Measurements from ENCODE around the gene TRAM2.

TRAM2 gene

DNA sequence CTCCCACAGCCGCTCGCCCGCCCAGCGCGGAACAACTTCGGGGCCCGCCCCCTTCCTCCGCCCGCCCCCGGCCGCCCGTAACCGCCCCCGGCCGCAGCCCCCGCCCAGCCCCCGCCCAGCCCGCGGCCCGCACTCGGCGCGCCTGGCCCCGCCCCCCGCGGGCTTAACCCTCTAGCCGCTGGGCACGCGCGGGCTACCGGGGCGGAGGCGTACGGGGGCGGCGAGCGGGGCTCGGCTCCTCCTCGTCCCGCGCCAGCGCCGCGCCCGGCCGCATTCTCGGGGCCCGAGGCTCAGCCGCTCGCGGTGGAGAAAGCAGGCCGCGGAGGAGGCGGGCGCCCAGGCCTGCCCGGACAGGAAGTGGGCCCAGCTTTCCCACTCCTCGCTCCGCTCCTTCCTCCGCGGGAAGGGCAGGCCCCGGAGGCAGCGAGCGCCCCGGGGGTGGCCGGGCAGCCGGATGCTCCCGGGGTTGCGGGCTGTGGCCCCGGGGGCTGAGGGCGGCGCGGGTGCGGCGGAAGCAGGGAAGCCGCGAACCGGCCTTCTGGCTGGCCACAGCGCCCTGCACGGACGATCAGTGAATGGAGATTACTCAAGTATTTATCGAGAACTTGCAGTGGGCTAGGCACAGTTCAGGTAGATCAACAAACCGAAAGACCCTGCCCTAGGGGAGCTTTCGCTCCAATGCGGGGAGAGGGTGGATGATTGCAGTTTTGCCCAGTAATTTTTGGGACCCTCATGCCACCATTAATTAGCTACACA, at the start of gene TRAM2:
Gene TRAM2, minus strand, starts transcription at position 39 of the 756 bp plus-strand sequence. CDS start 145 bp downstream, outside the sequence.
- DNase-seq (ENCODE audit: low read depth), result peak; percentile 72

- DNase-seq (ENCODE audit: low read depth), result no peak
Observed at GRCh38 chr6:52622810-52623209, 46.0 kb upstream of the TRAM2 start.

DNA sequence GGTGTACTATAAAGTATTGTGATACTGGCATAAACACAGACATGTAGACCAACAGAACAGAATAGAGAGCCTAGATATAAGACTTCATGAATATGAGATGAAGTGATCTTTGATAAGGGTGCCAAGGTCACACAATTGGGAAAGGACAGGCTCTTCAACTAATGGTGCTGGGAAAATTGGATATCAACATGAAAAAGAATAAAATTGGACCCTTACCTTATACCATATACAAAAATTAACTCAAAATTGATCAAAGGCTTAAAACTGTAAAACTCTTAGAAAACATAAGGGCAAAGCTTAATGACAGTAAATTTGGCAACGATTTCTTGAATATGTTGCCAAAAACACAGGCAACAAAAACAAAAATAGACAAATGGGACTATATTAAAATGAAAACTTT, 44.8 kb upstream of the TRAM2 start:
- no peak for DNase-seq (ENCODE audit: low read depth)

DNA sequence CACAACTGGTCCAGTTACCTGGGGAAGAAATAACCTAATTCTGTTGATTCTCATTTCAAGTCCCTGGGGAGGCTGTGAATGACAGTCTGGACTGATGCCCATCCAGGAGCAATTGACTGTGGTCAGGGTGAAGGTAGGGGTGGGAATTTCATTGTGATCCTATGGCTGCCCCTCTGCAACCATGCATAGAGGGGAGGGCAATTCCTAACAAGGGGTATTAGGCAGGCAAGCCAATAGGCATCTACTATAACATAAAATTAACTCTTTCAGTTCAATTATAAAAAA, 44.0 kb upstream of the TRAM2 start:
- DNase-seq (ENCODE audit: low read depth), result no peak

DNA sequence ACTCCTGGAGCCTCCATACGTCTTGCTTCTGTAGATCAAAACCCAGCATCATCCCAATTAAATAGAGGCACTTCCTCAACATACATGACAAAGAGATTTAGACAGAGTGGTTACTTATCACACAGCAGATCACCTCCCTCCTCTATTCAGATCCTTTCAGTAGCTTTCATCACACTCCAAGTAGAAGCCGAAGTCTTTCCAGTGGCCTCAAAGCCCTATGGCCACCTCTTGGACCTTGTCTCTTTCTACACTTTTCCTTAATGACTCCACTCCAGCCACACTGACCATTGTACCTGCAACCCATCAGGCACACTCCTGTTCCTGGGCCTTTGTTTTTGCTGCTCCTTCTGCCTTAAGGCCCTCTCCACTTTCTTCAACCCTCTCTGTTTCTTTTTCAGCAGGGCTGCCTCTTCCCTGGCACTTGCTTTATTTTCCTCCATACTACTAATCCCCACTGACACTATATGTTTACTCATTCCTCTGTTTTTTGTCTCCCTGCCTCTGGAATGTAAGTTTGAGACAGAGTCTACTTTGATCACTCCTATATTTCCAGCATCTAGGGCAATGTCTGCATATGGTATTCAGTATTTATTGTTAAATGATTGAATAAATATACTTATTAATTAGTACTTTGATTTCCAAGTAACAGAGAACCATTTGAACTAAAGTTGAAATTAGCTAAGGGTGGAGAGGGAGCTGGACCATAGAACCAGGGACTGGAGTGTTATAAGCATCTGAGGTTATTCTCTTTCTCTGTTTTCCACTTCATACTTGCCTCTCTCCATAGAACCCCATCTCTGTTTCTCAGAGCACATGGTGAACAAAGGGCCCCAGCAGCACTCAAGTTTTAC, 43.4 kb upstream of the TRAM2 start:
- no peak for DNase-seq (ENCODE audit: low read depth)

- no peak for DNase-seq (ENCODE audit: low read depth)
Observed at GRCh38 chr6:52617087-52617486, 40.2 kb upstream of the TRAM2 start.

GRCh38 chr6:52616059-52616690, 39.3 kb upstream of the TRAM2 start:
- no peak for DNase-seq (ENCODE audit: low read depth)

GRCh38 chr6:52612336-52613054, 35.6 kb upstream of the TRAM2 start:
- no peak for DNase-seq (ENCODE audit: low read depth)

GRCh38 chr6:52611833-52612232, 35.0 kb upstream of the TRAM2 start:
- no peak for DNase-seq (ENCODE audit: low read depth)

- no peak for DNase-seq (ENCODE audit: low read depth)
Observed at GRCh38 chr6:52610745-52611355, 34.0 kb upstream of the TRAM2 start.

- DNase-seq (ENCODE audit: low read depth), result no peak
Observed at GRCh38 chr6:52610011-52610410, 33.2 kb upstream of the TRAM2 start.

GRCh38 chr6:52605610-52606185, 28.8 kb upstream of the TRAM2 start:
- DNase-seq (ENCODE audit: low read depth), result no peak

DNA sequence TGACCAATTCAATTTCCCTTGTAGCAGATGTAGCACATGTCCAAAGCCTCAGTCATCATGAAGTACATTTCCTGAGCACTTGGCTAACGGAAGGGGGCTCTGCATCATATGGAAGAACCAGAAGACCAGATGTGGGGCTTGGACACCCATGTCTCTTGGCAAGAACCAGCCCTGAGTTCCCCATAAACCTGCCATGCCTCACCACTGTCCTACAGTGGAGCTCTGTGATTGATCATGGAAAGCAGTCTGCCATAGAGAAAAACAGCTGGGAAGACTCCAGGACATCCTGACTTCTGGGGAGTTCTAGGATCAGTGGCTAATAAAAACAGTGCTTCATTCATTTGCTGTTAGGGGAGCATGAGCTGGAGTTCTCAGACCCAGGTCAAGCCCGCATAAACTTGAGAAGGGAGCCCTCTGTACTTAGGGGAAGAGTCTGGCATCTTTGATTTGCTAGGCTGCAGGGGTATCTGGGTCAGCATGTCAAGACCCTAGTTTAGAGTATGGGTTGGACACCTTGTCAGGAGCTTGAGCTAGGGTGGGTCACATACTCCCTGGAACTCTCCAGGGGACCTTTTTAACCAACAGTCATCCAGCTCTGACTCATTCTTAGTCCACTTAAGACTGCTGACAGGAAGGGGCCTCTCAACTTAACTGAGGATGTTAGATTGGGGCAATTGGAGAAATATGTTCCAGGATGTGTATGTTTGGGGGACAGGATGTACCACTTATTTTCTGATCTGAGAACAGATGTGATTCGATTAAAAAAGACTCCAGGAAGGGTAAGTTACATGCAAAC, 26.3 kb upstream of the TRAM2 start:
- DNase-seq (ENCODE audit: low read depth), result no peak

DNA sequence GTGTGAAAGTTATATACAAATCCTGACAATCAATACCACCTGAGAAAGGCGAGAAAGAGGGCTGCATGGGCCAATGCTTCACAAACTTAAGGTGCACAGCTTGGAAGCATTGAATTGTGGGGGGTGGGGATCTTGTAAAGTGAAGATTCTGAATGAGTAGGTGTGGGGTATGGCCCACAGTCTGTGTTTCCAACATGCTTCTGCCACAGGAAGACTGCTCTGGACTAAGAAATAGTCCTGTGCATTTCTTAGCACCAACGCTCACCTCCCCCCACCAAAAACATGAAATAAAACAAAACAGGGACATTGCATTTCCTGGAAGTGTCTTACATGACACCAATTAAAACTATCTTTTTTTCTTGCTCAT, 21.9 kb upstream of the TRAM2 start:
- no peak for DNase-seq (ENCODE audit: low read depth)

DNA sequence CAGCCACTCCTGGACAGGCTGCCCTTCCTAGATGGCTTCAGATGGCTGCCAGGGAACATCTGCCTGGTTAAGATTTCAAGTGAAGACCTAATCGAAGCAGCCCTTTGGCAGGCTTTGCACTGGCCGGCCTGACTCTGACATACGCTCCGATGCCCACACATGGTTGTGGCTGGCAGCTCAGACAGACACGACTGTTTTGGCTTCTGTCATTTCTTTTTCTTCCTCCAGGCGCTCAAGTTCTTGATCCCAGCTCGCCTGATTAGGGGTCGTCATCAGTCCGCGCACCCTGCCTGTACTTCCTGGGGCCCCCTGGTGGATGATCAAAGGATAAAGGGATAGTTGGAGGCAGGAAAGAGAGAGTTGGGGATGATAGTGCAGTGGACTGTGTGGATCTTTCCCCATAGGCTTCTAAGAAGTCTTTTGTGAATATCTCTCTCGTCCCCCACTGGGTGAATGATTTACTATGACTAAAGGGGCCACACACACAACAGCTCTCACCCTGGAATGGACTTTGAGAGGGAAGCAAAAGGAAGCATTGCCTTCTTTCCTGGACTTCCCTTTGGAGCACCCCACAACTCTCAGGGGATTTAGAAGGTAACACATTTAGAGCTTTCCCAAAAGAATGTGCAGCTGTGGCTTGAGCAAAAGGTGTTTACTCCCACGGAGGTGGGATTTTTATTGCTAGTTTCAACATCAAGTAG, 21.4 kb upstream of the TRAM2 start:
- no peak for DNase-seq (ENCODE audit: low read depth)

- no peak for DNase-seq (ENCODE audit: low read depth)
Observed at GRCh38 chr6:52597738-52598122, 20.9 kb upstream of the TRAM2 start.

DNA sequence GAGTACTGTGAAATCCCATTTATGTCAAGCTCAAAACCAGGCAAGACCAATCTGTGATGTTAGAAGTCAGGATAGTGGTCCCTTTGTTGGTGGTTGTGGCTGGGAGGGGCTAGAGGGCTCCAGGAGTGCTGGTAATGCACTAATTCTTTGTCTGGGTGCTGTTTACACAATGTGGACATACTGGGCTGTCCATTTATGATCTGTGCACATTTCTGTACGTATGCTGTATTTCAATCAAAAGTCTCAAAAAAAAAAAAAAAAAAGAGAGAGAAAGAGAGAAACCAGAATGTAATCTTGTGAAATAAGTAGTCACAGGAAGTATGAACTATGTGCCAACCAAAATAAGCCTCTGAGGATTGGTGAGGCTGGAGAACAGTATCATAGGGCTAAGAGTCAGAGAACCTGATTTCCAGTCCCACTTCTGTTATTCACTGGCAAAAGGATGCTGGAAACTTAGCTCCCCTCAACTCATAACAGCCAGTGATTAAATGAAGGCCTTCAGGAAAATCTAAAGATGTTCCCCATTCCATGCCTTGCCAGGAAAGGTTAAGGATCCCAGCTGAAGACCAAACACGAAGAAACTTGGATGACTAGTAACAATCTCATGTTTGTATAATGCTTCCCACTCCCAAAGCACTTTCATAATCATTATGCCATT, 19.6 kb upstream of the TRAM2 start:
- DNase-seq (ENCODE audit: low read depth), result no peak

GRCh38 chr6:52595796-52596130, 18.9 kb upstream of the TRAM2 start:
- no peak for DNase-seq (ENCODE audit: low read depth)

GRCh38 chr6:52595000-52595795, 18.3 kb upstream of the TRAM2 start:
- no peak for DNase-seq (ENCODE audit: low read depth)

Data from T-helper 22 cell (primary cell).